GM19468 (cell line): ENCODE measurements around the gene IMP4.
A peak's percentile ranks its signal among the peaks of the same experiment; 100 is the strongest.

ENCODE experiments used
- ATAC-seq: cut with Tn5 transposase; IDR thresholded peaks from one replicate; pipeline ENCODE4 v1.9.1; 2021; ENCODE audit warnings: mild to moderate bottlenecking, moderate library complexity, moderate number of reproducible peaks; ENCODE audit not compliant: unreplicated experiment; ENCODE audit errors: extremely low read depth

The IMP4 gene

DNA sequence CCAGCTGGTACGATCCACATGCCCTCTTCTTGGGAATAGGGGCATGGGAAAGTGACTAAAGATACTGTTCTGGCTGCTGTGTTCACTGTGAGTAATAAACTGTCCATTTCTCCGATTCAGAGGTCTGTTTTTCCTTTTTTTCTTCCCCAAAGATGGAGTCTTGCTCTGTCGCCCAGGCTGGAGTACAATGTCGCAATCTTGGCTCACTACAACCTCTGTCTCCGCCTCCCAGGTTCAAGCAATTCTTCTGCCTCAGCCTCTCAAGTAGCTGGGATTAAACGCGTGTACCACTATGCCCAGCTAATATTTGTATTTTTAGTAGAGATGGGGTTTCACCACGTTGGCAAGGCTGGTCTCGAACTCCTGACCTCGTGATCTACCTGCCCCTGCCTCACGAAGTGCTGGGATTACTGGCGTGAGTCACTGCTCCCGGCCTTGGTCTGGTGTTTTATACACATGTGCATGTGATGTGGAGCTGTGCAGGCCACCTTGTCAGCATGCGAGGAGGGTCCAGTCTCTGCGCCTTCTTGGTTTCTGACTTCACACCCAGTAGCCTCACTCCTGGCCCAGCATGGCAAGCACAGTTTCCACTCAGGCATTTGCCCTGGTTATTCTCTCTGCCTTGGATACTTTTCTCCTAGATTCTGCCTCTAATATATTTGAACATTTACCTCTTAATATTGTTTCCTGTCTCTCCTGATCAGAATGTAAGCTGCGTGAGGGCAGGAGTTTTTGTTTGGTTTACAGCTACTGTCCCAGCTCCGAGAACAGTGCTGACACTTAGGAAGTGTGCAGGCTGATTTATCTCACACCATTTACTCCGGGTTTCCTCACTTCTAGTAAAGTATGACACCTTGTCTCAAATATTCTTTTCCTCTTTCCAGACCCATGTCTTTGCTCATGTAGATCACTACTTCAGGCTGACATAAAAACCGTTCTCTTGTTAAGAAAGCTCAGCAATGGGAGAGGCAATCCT is 32.9 kb downstream of the IMP4 start:
- no peak for ATAC-seq

GRCh38 chr2:130376433-130377293 is 34.0 kb downstream of the IMP4 start:
- ATAC-seq, result peak; percentile 48

- no peak for ATAC-seq
Measured at GRCh38 chr2:130377491-130377890, 34.8 kb downstream of the IMP4 start.

GRCh38 chr2:130378206-130378897 is 35.7 kb downstream of the IMP4 start:
- ATAC-seq, result no peak

- no peak for ATAC-seq
Measured at GRCh38 chr2:130378898-130379214, 36.2 kb downstream of the IMP4 start.

DNA sequence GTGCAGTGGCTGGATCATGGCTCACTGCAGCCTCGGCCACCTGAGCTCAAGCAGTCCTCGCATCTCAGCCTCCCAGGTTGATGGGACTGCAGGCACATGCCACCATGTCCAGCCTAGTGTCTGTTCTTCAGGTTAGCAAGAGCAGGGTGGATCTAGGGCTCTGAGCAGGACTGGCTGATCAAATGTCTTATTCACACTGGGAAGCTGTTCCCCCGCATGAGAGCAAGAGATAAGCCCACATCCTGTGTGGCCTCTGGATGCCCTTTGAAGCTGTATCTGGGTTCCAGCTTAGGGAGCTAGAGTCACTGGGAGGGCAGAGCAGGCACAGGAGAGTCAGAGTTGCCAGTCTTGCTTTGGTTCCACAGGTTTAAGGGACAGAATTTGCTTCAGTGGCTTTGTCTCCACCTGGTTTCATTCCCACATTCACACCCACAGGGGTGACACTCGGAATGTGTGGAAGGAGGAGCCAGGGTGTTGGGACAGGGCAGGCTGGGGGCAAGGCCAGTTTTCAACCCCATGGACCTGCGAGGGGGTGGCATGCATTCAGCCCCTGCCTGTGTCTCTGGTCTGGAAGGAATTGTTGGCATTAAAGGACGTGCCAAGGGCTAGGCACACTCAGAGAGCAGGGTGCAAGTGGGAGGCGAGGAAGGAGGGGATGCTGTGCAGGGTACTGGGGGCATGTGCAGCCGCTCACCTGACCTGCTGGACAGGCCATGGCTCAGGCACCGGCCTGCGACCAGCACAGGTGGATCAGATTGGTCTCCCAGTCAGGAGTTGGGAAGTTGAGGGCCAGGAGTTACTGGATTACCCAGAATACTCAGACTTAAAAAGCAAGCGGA is 37.6 kb downstream of the IMP4 start:
- no peak for ATAC-seq

- no peak for ATAC-seq
Measured at GRCh38 chr2:130381145-130381544, 38.4 kb downstream of the IMP4 start.

GRCh38 chr2:130381619-130382018 is 38.9 kb downstream of the IMP4 start:
- ATAC-seq, result no peak

DNA sequence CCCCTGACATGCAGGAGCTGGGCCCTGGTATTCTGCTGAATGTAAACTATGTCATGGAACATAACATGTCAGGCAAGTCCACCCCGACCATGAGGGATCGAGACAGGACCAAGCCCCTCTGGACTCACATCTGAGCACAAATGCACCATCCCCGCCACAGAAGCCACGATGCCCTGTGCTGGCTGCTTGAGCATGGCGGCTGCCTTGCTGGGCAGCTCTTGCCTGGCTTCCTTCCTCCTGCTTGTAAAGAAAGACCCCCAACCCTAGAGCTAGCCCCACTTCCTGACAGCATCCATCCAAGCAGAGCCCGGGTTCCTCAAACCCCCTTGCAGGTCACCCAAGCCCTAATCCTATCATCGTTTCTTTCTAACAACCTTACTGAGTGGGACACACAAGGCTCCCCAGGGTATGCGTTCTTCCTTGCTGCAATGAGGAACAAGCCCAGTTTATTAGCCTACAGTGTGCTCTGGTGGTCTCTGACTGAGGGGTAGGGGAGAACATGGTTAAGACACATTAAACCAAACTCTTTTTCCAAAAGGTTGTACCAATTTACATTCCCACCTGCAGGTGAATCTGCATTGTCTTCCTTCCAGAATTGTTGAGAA is 39.7 kb downstream of the IMP4 start:
- no peak for ATAC-seq

GRCh38 chr2:130385709-130386108 is 43.0 kb downstream of the IMP4 start:
- ATAC-seq, result no peak

- ATAC-seq, result no peak
Measured at GRCh38 chr2:130387071-130387400, 44.3 kb downstream of the IMP4 start.

DNA sequence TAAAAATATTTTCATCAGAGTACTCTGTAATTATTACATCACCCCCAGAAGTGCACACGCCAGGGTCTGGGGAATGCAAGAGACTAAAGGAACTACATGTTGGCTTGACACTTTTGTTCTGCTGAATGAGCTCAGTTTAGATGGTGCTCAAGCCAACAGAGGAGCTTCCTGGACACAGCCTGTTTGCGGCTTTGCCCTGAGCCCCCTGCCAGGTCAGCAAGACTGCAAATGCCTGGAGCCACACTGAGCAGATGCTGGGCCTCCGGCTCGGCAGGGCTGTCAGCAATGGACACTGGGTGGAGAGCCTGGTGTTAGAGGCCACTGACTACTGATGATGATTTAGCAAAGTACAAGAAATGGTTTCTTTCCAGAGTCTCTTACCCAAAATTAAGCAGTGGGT is 45.1 kb downstream of the IMP4 start:
- ATAC-seq, result no peak

DNA sequence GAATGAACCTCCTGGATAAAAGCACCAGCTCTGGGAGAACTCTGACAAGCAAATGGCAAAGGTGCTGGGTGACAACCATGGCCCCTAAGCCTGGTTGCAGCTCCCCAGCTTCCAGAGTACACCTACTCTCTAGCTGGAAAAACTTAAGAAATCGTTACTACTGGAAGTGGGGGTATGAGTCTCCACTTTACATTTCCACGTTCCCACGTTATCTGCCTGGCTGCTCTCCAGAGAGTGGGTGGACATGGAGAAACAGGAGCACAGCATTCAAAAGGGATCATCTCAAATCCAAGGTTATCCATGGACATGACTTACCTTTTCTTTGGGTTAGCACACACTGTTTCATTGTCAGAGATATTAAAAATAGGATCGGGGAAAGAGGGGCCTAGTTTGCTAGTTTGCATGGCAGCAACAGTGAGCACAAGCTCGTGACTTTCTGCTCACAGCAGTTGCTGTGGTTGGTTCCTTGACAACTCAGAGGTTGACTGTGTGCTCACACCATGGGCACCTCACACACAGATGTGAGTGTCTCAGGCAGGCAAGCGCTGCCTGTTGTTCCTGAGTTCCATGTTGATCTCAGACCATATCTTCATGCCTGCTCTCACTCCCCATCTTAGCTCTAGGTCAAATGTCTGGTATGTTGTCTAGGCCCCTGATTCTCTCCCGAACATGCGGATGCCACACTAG is 45.7 kb downstream of the IMP4 start:
- ATAC-seq, result no peak

- no peak for ATAC-seq
Measured at GRCh38 chr2:130389358-130389757, 46.7 kb downstream of the IMP4 start.

DNA sequence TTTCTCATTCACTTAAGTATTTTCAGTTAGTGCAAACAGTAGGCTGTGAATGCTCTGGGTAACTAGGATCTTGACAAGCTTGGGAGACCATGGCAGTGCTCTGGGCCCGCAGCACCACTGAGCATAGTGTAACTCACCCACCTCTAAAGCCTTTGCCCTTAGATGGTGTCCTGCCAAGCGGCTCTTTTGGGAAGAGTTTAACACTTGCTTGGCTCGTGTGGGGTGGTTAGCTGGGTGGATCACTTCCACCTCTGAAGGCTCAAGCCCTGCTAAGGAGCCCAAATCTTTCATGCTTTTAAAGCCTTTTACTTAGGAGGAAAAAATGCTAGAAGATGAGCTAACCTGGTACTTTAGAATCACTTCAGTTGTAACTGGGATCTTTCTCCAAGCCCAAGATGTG is 47.1 kb downstream of the IMP4 start:
- ATAC-seq, result no peak

- no peak for ATAC-seq
Measured at GRCh38 chr2:130390460-130391057, 47.9 kb downstream of the IMP4 start.

DNA sequence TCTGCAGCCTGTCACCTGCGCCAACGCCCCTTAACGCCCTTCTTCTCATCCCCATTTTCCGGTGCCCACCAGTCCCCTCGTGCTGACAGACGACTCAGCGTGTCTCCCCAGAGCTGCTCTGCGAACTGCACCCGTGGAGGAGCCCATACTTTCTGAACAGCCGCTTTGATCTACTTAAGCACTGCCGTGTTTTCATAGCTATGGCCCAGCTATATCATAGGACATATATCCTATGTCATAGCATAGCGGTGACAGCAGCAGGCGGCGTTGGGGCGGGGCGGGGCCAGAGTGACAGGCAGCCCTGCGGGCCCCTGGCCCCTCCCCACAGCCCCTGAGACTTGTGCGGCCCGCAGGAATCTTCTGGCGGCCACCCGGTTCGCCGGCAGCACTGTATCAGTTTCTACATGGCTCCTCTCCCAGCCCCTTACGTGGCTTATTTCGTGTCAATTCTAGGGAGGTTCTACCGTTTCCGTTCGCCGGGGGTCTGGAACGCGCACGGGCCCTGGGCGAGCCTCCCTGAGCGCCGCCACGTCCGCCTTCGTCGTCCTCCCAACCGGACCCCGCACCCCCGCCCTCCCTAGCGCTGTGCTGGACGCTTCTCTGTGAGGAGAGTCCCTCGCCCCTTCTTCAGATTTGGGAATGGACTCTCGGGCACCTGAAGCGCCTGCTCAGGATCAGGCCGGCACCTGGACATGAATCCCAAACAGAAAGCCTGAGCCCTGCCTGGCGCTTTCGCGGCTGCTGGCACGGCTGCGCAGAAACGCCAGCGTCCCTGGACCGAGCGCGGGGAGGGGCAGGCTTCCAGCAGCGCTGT is 48.6 kb downstream of the IMP4 start:
- ATAC-seq, result peak; percentile 69
